DOHH2 (cell line): ENCODE data around the gene CATSPER1.

Experiments used
- H3F3A ChIP-seq: fragments of 200-600 bp; sonication (generic), shearing (Covaris generic); 2 replicates; pipeline ENCODE4 v1.6.0; 2016; ENCODE audit warnings: antibody characterized with exemption, mild to moderate bottlenecking; ENCODE audit not compliant: control insufficient read depth, insufficient read depth
- H3K27ac ChIP-seq: fragments of 200-600 bp; sonication (generic); 2 replicates; pipeline ENCODE4 v1.5.1; 2014; ENCODE audit warnings: low read depth, mild to moderate bottlenecking, low read length, moderate library complexity
- H3K27me3 ChIP-seq: fragments of 200-600 bp; sonication (generic); 2 replicates; pipeline ENCODE4 v1.6.1; 2014; ENCODE audit warnings: mild to moderate bottlenecking, low read length, mixed read lengths; ENCODE audit not compliant: control insufficient read depth
- H3K36me3 ChIP-seq: fragments of 200-600 bp; sonication (generic); 2 replicates; pipeline ENCODE4 v1.6.1; 2014; ENCODE audit warnings: mild to moderate bottlenecking, low read length, moderate library complexity, mixed read lengths; ENCODE audit not compliant: control insufficient read depth
- H3K4me1 ChIP-seq: fragments of 200-600 bp; sonication (generic); 2 replicates; pipeline ENCODE4 v1.6.1; 2014; ENCODE audit warnings: mild to moderate bottlenecking, low read length, mixed read lengths; ENCODE audit not compliant: control insufficient read depth
- H3K4me2 ChIP-seq: fragments of 200-600 bp; sonication (generic); 2 replicates; pipeline ENCODE4 v1.6.0; 2014; ENCODE audit warnings: mild to moderate bottlenecking, low read length, moderate library complexity
- H3K4me3 ChIP-seq: fragments of 200-600 bp; sonication (generic); 2 replicates; pipeline ENCODE4 v1.5.1; 2014; ENCODE audit warnings: mild to moderate bottlenecking, low read length, mixed read lengths
- H3K79me2 ChIP-seq: fragments of 200-600 bp; sonication (generic); 2 replicates; pipeline ENCODE4 v1.6.1; 2014; ENCODE audit warnings: mild to moderate bottlenecking, low read length, mixed read lengths; ENCODE audit not compliant: control insufficient read depth
- H3K9me2 ChIP-seq: fragments of 200-600 bp; sonication (generic); replicated peaks from 2 replicates; pipeline ENCODE4 v1.6.1; 2014; ENCODE audit warnings: mild to moderate bottlenecking, low read length, mixed read lengths; ENCODE audit not compliant: control insufficient read depth
- H3K9me3 ChIP-seq: fragments of 200-600 bp; sonication (generic); 2 replicates; pipeline ENCODE4 v1.6.1; 2014; ENCODE audit warnings: antibody characterized with exemption, low read length, mixed read lengths; ENCODE audit not compliant: control insufficient read depth, insufficient read depth
- H4K20me1 ChIP-seq: fragments of 200-600 bp; sonication (generic); 2 replicates; pipeline ENCODE4 v1.6.0; 2014; ENCODE audit warnings: low read depth, mild to moderate bottlenecking, antibody characterized with exemption, low read length, moderate library complexity; ENCODE audit not compliant: control insufficient read depth, insufficient read depth
- EZH2phosphoT487 ChIP-seq: fragments of 200-600 bp; sonication (generic); IDR thresholded peaks from 2 replicates; pipeline ENCODE4 v1.6.1; 2017; ENCODE audit warnings: borderline replicate concordance, mild to moderate bottlenecking, antibody characterized with exemption, low read length, moderate library complexity, mixed read lengths
- TF ChIP-seq, protein P1 (sequence below): fragments of 200-600 bp; sonication (generic); IDR thresholded peaks from one replicate; pipeline ENCODE4 v1.5.1; 2014; ENCODE audit warnings: antibody characterized with exemption, mild to moderate bottlenecking, low read depth, low read length; ENCODE audit not compliant: poor library complexity, severe bottlenecking

The CATSPER1 gene

DNA sequence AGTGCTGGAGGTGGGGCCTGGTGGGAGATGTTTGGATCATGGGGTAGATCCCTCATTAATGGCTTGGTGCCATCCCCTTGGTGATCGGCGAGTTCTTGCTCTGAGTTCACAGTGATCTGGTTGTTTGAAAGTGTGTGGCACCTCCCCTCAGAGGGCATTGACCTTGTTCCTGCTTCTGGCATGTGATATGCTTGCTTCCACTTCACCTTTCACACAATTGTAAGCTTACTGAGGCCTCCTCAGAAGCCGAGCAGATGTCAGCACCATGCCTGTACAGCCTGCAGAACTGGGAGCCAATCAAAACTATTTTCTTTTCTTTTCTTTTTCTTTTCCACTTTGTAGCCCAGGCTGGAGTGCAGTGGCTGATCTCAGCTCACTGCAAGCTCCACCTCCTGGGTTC, 11.0 kb upstream of the CATSPER1 start:
- TF ChIP-seq, protein P1, sequence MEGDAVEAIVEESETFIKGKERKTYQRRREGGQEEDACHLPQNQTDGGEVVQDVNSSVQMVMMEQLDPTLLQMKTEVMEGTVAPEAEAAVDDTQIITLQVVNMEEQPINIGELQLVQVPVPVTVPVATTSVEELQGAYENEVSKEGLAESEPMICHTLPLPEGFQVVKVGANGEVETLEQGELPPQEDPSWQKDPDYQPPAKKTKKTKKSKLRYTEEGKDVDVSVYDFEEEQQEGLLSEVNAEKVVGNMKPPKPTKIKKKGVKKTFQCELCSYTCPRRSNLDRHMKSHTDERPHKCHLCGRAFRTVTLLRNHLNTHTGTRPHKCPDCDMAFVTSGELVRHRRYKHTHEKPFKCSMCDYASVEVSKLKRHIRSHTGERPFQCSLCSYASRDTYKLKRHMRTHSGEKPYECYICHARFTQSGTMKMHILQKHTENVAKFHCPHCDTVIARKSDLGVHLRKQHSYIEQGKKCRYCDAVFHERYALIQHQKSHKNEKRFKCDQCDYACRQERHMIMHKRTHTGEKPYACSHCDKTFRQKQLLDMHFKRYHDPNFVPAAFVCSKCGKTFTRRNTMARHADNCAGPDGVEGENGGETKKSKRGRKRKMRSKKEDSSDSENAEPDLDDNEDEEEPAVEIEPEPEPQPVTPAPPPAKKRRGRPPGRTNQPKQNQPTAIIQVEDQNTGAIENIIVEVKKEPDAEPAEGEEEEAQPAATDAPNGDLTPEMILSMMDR, result no peak
- TF ChIP-seq EZH2phosphoT487, result no peak
- Histone ChIP-seq H3K4me2 (no peak overlapping the region), H3K79me2 (no peaks in the 10 kb centered on the region)

DNA sequence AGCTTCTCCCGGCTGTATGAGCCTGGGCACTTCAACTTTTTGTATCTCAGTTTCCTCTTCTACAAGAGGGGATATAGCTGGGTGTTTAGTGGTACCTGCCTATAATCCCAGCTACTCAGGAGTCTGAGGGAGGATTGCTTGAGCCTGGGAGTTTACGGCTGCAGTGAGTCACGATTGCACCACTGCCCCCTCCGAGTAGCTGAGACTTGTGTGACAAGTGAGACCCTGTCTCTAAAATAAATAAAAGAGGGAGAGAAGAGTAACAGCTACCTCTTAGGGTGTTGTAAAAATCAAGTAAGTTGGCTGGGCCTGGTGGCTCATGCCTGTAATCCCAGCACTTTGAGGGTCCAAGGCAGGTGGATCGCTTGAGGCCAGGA, 10.0 kb upstream of the CATSPER1 start:
- Histone ChIP-seq H3K4me1 (no peaks in the 10 kb centered on the region), H3K27me3 (0 out of 2 replicates have a peak, but pooled peaks cover 2% of the 10 kb centered on the region), H3K36me3 (no peaks in the 10 kb centered on the region), H3K4me2 (no peak overlapping the region), H3K9me3 (no peaks in the 10 kb centered on the region), H3K79me2 (no peaks in the 10 kb centered on the region), H4K20me1 (no peaks in the 10 kb centered on the region), H3F3A (no peaks in the 10 kb centered on the region), H3K9me2 (no peaks in the 10 kb centered on the region), H3K27ac (no peak overlapping the region), H3K4me3 (no peak overlapping the region)
- TF ChIP-seq EZH2phosphoT487, result no peak
- TF ChIP-seq, protein P1, result no peak

More for the DNA sequence above, 11.0 kb upstream of the CATSPER1 start:
- Histone ChIP-seq H3K4me1 (no peaks in the 10 kb centered on the region), H3K27ac (no peak overlapping the region), H3K27me3 (no peaks in the 10 kb centered on the region), H3K36me3 (no peaks in the 10 kb centered on the region), H3K4me3 (no peak overlapping the region), H3K9me2 (no peaks in the 10 kb centered on the region), H3F3A (no peaks in the 10 kb centered on the region), H3K9me3 (no peaks in the 10 kb centered on the region), H4K20me1 (no peaks in the 10 kb centered on the region)

DNA sequence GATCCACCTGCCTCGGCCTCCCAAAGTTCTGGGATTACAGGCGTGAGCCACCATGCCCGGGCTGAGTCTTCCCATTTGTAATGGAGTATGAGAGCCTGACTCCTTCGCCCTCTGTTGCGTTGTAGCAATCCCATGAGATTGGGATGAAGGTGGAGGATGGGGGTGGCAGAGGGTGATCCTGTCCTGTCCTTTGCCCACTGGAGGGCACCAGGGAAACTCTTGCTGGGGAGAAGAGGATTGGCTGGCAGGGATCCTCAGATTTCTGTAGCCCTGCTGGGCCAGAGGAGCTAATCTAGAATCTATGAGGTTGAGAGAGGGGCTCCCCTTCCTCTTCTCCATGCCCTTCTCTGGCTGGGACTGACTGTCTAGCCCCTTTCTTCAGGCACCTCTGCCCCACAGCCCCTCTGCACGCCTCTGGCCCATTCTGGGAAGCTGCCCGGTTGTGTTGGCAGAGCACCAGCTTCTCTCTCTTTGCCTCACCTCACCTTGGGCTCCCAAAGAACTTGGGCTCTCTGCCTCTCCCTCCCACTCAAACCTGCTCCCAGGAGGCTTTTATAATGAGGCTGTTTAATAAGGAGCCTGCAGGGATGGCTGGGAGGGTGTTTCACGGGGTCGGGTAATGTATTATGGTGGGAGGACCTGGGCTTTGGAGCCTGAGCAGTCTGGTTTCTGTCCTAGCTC, 9.5 kb upstream of the CATSPER1 start:
- Histone ChIP-seq H3F3A (no peaks in the 10 kb centered on the region), H3K4me2 (no peak overlapping the region), H3K9me2 (no peaks in the 10 kb centered on the region), H3K9me3 (no peaks in the 10 kb centered on the region), H3K27me3 (0 out of 2 replicates have a peak, but pooled peaks cover 3% of the 10 kb centered on the region), H3K36me3 (no peaks in the 10 kb centered on the region), H3K4me1 (no peaks in the 10 kb centered on the region), H3K79me2 (no peaks in the 10 kb centered on the region), H4K20me1 (no peaks in the 10 kb centered on the region), H3K27ac (no peak overlapping the region), H3K4me3 (no peak overlapping the region)
- no peak for TF ChIP-seq EZH2phosphoT487
- TF ChIP-seq, protein P1, result no peak
